SK-N-SH (cell line): ENCODE data around the gene TAS2R5. TPM values are rescaled to one million over a fixed set of nuclear protein-coding genes. Genes with fewer than 3 reads are reported as not detected.

Source experiments
- CTCF ChIA-PET: fragments of 300-600, 350-600 bp; formaldehyde crosslinking; extraction: SDS; loops from one replicate; lab custom pipeline; 2021; lab: Yijun Ruan, JAX
- POLR2A ChIA-PET: fragments of 350-600 bp; sonication (Branson Sonifier 250); formaldehyde crosslinking; extraction: SDS; loops from one replicate; lab custom pipeline; 2020; ENCODE audit warnings: antibody characterized with exemption, inconsistent platforms; lab: Yijun Ruan, JAX
- DNase-seq: peaks from one replicate; pipeline ENCODE4 v3.0.0; 2012
- H2AFZ ChIP-seq: fragments of 200-600 bp; sonication (generic); 2 replicates; pipeline ENCODE4 v1.8.1; 2016; ENCODE audit warnings: antibody characterized with exemption, mild to moderate bottlenecking, low read depth
- H3F3A ChIP-seq: fragments of 200-600 bp; sonication (generic); replicated peaks from 2 replicates; pipeline ENCODE3; 2016; ENCODE audit warnings: antibody characterized with exemption, mild to moderate bottlenecking; ENCODE audit not compliant: insufficient read depth
- H3K27ac ChIP-seq, 2 experiments: fragments of 200-500 bp in 1 of 2; fragments of 200-600 bp in 1 of 2; sonication (Bioruptor generic) in 1 of 2; sonication (generic), shearing (Covaris generic) in 1 of 2; 2 replicates each; pipeline versions ENCODE4 v1.5.1 to v1.6.1; 2014 to 2016; ENCODE audit warnings: low read depth in 2 of 2, inconsistent platforms in 1 of 2, low read length in 1 of 2, mild to moderate bottlenecking in 1 of 2, mixed read lengths in 1 of 2
- H3K27me3 ChIP-seq: fragments of 200-600 bp; sonication (generic), shearing (Covaris generic); 2 replicates; pipeline ENCODE4 v1.6.1; 2016; ENCODE audit warnings: mixed run types; ENCODE audit not compliant: insufficient read depth
- H3K36me3 ChIP-seq, 2 experiments: fragments of 200-500 bp in 1 of 2; fragments of 200-600 bp in 1 of 2; sonication (Bioruptor generic) in 1 of 2; sonication (generic) in 1 of 2; replicated peaks in 1 of 2; 2 replicates each; pipeline versions ENCODE3 to v1.5.1; 2014 to 2016; ENCODE audit warnings: low read length in 1 of 2, mild to moderate bottlenecking in 1 of 2; ENCODE audit not compliant: insufficient read depth in 2 of 2, control insufficient read depth in 1 of 2
- H3K4me1 ChIP-seq, 2 experiments: fragments of 200-500 bp in 1 of 2; fragments of 200-600 bp in 1 of 2; sonication (Bioruptor generic) in 1 of 2; sonication (generic), shearing (Covaris generic) in 1 of 2; 2 replicates each; pipeline versions ENCODE4 v1.5.1 to v1.6.1; 2014 to 2016; ENCODE audit warnings: low read depth in 1 of 2, low read length in 1 of 2, mixed run types in 1 of 2; ENCODE audit not compliant: insufficient read depth in 2 of 2, control insufficient read depth in 1 of 2
- H3K4me2 ChIP-seq: fragments of 200-600 bp; sonication (generic), shearing (Covaris generic); 2 replicates; pipeline ENCODE4 v1.6.1; 2017; ENCODE audit warnings: mixed run types
- H3K4me3 ChIP-seq, 2 experiments: fragments of 200-500 bp in 1 of 2; fragments of 200-600 bp in 1 of 2; sonication (Bioruptor generic) in 1 of 2; sonication (generic), shearing (Covaris generic) in 1 of 2; 2 replicates each; pipeline versions ENCODE4 v1.5.1 to v1.8.1; 2014 to 2016; ENCODE audit warnings: low read depth in 2 of 2, inconsistent platforms in 1 of 2, low read length in 1 of 2, mild to moderate bottlenecking in 1 of 2, mixed read lengths in 1 of 2, moderate library complexity in 1 of 2
- H3K79me2 ChIP-seq: fragments of 200-600 bp; sonication (generic); 2 replicates; pipeline ENCODE4 v1.8.1; 2017; ENCODE audit warnings: mild to moderate bottlenecking; ENCODE audit not compliant: insufficient read depth
- H3K9ac ChIP-seq: fragments of 200-600 bp; sonication (generic); 2 replicates; pipeline ENCODE4 v1.6.1; 2017; ENCODE audit warnings: mixed run types
- H3K9me2 ChIP-seq: fragments of 200-600 bp; sonication (generic); 2 replicates; pipeline ENCODE4 v1.6.1; 2017; ENCODE audit warnings: mixed run types
- H3K9me3 ChIP-seq: fragments of 200-600 bp; sonication (generic); 2 replicates; pipeline ENCODE4 v1.6.1; 2017; ENCODE audit warnings: mixed run types, mild to moderate bottlenecking, moderate library complexity
- H4K20me1 ChIP-seq: fragments of 200-600 bp; sonication (generic); 2 replicates; pipeline ENCODE4 v1.6.1; 2017; ENCODE audit warnings: mild to moderate bottlenecking, mixed run types; ENCODE audit not compliant: insufficient read depth
- EP300 ChIP-seq, 2 experiments: IDR thresholded peaks; 2 replicates each; pipeline versions ENCODE4 v1.4.0 to v1.6.1; 2012; ENCODE audit warnings: borderline replicate concordance in 1 of 2, low read depth in 1 of 2, low read length in 1 of 2
- FOXM1 ChIP-seq: IDR thresholded peaks from 2 replicates; pipeline ENCODE4 v1.4.0; 2012; ENCODE audit warnings: low read depth, mild to moderate bottlenecking
- GABPA ChIP-seq: IDR thresholded peaks from 2 replicates; pipeline ENCODE4 v1.4.0; 2012; ENCODE audit warnings: low read depth, mild to moderate bottlenecking
- GATA2 ChIP-seq: sonication (generic); formaldehyde crosslinking; IDR thresholded peaks from 2 replicates; pipeline ENCODE4 v1.5.0; 2020; ENCODE audit warnings: mild to moderate bottlenecking, missing genetic modification reagents
- MEF2A ChIP-seq: IDR thresholded peaks from 2 replicates; pipeline ENCODE4 v1.4.0; 2012; ENCODE audit warnings: low read depth, borderline replicate concordance
- NFIC ChIP-seq: IDR thresholded peaks from 2 replicates; pipeline ENCODE4 v1.4.0; 2012; ENCODE audit warnings: borderline replicate concordance
- REST ChIP-seq: IDR thresholded peaks from 2 replicates; pipeline ENCODE4 v1.6.1; 2012; ENCODE audit warnings: mild to moderate bottlenecking, low read depth, low read length, moderate library complexity
- RFX5 ChIP-seq: IDR thresholded peaks from 2 replicates; pipeline ENCODE4 v1.6.1; 2012; ENCODE audit warnings: mild to moderate bottlenecking, improper control_type of control experiment, low read length
- RXRA ChIP-seq: IDR thresholded peaks from 2 replicates; pipeline ENCODE4 v1.4.0; 2012; ENCODE audit warnings: low read depth, mild to moderate bottlenecking, borderline replicate concordance
- SMC3 ChIP-seq: IDR thresholded peaks from 2 replicates; pipeline ENCODE4 v1.6.1; 2012; ENCODE audit warnings: low read depth, low read length, improper control_type of control experiment
- TAF1 ChIP-seq: IDR thresholded peaks from 2 replicates; pipeline ENCODE4 v1.6.1; 2012; ENCODE audit warnings: low read depth, mild to moderate bottlenecking, low read length, moderate library complexity, borderline replicate concordance
- TCF12 ChIP-seq: IDR thresholded peaks from 2 replicates; pipeline ENCODE4 v1.4.0; 2012
- TEAD4 ChIP-seq: IDR thresholded peaks from 2 replicates; pipeline ENCODE4 v1.4.0; 2012; ENCODE audit warnings: mild to moderate bottlenecking, borderline replicate concordance; ENCODE audit not compliant: insufficient read depth
- YY1 ChIP-seq: IDR thresholded peaks from 2 replicates; pipeline ENCODE4 v1.4.0; 2012; ENCODE audit warnings: low read depth, mild to moderate bottlenecking
- WGBS: methylation state at CpG from one replicate; pipeline ENCODE4 v1.1.6; 2017; ENCODE audit warnings: low lambda C conversion rate; 5-methylcytosine and 5-hydroxymethylcytosine counted together
- polyA plus RNA-seq, 3 experiments: library from polyadenylated mRNA; depleted of rRNA; stranded (reverse); fragments of >200 nt; gene quantifications; 2 replicates each; pipeline ENCODE4 v1.2.3, GENCODE V29; 2012
- TF ChIP-seq, protein P1 (sequence below): fragments of 150-350 bp; IDR thresholded peaks from 2 replicates; pipeline ENCODE4 v1.6.1; 2017; ENCODE audit warnings: antibody characterized with exemption, low read length, low read depth, borderline replicate concordance
- TF ChIP-seq, protein P2 (sequence below): IDR thresholded peaks from 2 replicates; pipeline ENCODE4 v1.4.0; 2012; ENCODE audit warnings: low read depth, borderline replicate concordance

Gene TAS2R5
- polyA plus RNA-seq, 1 of the 3 experiments (the other 2 are of a cell fraction) = 0.43 TPM

GRCh38 chr7:141776374-141776773, 13.6 kb upstream of the TAS2R5 start, which contains the start of gene TAS2R4:
TAS2R4 (plus strand) TSS chr7:141776674; CDS start chr7:141778489, 1,815 bp downstream.
- no peaks in the 10 kb centered on the region for H4K20me1 ChIP-seq
- no peak within 1 kb of the TSS for H2AFZ ChIP-seq
- no peak for DNase-seq
- ChIA-PET CTCF (interaction anchor here (0.6 to 3.1 kb wide), 5 partner anchors 10 to 126 kb away, joined by 3 to 21 read pairs (median 4); partner anchors contain the start of gene SSBP1), POLR2A (interaction anchor here (1.5 kb wide), 1 partner anchor 38 kb away, joined by 5 read pairs; the partner anchor contains the start of gene SSBP1)
- no peak within 1 kb of the TSS for H3K4me3 ChIP-seq
- 81% methylated on average over 1 of the region's 1 CpG for WGBS
- H3K36me3 ChIP-seq = peaks cover 0 to 22% of the 10 kb centered on the region in 2 experiments
- H3F3A ChIP-seq = no peaks in the 10 kb centered on the region
- H3K27ac ChIP-seq = no peak within 1 kb of the TSS
- H3K79me2 ChIP-seq = no peaks in the 10 kb centered on the region
- no peaks in the 10 kb centered on the region for H3K4me1 ChIP-seq
- no peaks in the 10 kb centered on the region for H3K27me3 ChIP-seq
- no peaks in the 10 kb centered on the region for H3K9me2 ChIP-seq
- no peak within 1 kb of the TSS for H3K4me2 ChIP-seq
- no peak within 1 kb of the TSS for H3K9ac ChIP-seq
- no peaks in the 10 kb centered on the region for H3K9me3 ChIP-seq
- TF ChIP-seq TAF1 (no peak), GABPA (no peak), RFX5 (no peak), FOXM1 (no peak), NFIC (no peak), GATA2 (CRISPR knock-in tag) (no peak), SMC3 (no peak), TCF12 (no peak), REST (no peak), YY1 (no peak), TEAD4 (no peak), MEF2A (no peak), EP300 (IDR thresholded peaks at IDR 0.05; ENCODE audit: borderline replicate concordance in 1 of 2, low read depth in 1 of 2, low read length in 1 of 2) (no peak), RXRA (no peak)
- TF ChIP-seq, protein P1, sequence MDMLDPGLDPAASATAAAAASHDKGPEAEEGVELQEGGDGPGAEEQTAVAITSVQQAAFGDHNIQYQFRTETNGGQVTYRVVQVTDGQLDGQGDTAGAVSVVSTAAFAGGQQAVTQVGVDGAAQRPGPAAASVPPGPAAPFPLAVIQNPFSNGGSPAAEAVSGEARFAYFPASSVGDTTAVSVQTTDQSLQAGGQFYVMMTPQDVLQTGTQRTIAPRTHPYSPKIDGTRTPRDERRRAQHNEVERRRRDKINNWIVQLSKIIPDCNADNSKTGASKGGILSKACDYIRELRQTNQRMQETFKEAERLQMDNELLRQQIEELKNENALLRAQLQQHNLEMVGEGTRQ = no peak
- TF ChIP-seq, protein P2, sequence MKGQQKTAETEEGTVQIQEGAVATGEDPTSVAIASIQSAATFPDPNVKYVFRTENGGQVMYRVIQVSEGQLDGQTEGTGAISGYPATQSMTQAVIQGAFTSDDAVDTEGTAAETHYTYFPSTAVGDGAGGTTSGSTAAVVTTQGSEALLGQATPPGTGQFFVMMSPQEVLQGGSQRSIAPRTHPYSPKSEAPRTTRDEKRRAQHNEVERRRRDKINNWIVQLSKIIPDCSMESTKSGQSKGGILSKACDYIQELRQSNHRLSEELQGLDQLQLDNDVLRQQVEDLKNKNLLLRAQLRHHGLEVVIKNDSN = no peak
